ENCODE measurements around the gene SEZ6.
"Not testable (repeated sequence)": the region's sequence is repeated elsewhere in the genome, so short reads cannot be mapped to it uniquely, and the experiment has no call there.

SEZ6 gene

DNA sequence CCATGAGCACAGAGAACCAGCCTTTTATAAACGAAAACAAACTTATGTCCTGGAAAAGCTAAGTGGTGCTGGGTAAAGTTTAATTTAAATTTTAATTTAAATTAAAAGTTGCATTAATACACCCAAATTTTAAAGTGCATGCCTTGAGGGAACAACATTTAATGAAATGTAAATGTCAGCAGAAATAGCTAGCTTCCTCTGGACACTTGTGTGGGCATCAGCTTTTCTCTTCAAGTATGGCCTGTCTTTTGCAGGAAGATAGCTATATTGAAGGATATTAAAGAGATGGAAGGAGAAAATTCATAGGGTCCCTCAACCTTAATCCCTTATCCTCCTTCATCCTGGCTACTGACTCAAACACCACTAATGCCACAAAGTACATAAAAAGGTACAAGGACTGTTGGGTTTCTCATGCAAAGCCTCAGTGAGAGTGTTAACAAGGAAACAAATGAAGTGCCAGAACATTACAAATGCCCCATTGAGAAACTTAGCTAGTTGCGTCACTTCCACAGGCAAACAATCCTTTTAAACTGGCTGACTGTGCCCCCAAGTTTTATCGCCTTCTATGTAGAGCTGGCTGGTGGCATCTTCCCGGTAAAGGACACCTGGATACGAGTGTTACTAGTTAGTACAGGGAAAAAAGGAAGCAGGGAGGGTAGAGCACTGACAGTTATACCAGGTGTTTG is 68.6 kb downstream of the SEZ6 start:
- no peaks in the 10 kb centered on the region for H3K9me3 ChIP-seq (ENCODE audit: control insufficient read depth, insufficient read depth, low read length)
- no CpG with 5 or more reads among the region's 5 CpGs for WGBS (ENCODE audit: insufficient coverage, insufficient read length)
- H3K4me1 ChIP-seq (ENCODE audit: control insufficient read depth, insufficient read depth, low read length), result peaks cover 1% of the 10 kb centered on the region; the same call in 1 of the 2 replicates
- no peaks in the 10 kb centered on the region for H3K27me3 ChIP-seq (ENCODE audit: control insufficient read depth, insufficient read depth, low read length)
- H3K36me3 ChIP-seq (ENCODE audit: control insufficient read depth, insufficient read depth, low read length), result no peaks in the 10 kb centered on the region
- H3K27ac ChIP-seq (ENCODE audit: low read length), result no peak overlapping the region
- DNase-seq (ENCODE audit: low read depth, low spot score), result no peak
- H3K4me3 ChIP-seq (ENCODE audit: low read length), result no peak overlapping the region

DNA sequence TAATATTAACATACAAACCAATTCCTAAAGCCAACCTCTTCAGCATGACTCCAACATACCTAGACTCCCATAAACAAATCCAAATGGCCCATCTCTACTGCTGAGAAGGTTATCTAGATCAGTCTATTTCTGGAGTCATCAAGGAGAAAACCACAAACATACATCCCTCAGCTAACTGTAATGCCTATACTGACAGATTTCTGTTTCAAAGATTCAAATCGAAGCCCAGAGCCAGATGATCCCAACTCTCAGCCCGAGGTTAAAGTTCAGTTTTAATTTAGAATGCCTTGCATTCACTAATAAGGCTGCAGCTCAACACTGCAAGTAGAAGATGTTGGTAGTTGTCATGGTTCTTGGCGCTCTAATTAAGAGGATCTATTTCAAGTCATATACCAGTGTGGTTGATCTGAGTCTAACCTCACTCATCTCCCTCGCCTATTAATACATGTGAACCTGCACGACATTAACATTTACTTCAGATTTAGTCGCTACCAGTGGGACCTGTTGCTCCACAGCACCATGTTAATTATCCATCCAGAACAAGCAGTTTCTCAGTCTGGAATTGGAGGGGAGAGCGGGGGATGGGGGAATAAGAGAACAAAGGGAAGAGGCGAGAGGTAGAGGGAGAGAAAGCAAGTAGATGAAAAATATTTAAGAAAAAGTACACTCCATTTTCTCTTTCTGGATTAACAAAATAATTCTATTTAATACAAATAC is 69.9 kb downstream of the SEZ6 start:
- H3K27ac ChIP-seq (ENCODE audit: low read length), result no peak overlapping the region
- no peaks in the 10 kb centered on the region for H3K27me3 ChIP-seq (ENCODE audit: control insufficient read depth, insufficient read depth, low read length)
- DNase-seq (ENCODE audit: low read depth, low spot score), result no peak
- H3K4me1 ChIP-seq (ENCODE audit: control insufficient read depth, insufficient read depth, low read length), result peaks cover 1% of the 10 kb centered on the region; the same call in 1 of the 2 replicates
- H3K4me3 ChIP-seq (ENCODE audit: low read length), result no peak overlapping the region
- no CpG with 5 or more reads among the region's 8 CpGs for WGBS (ENCODE audit: insufficient coverage, insufficient read length)
- H3K9me3 ChIP-seq (ENCODE audit: control insufficient read depth, insufficient read depth, low read length), result no peaks in the 10 kb centered on the region
- H3K36me3 ChIP-seq (ENCODE audit: control insufficient read depth, insufficient read depth, low read length), result no peaks in the 10 kb centered on the region

DNA sequence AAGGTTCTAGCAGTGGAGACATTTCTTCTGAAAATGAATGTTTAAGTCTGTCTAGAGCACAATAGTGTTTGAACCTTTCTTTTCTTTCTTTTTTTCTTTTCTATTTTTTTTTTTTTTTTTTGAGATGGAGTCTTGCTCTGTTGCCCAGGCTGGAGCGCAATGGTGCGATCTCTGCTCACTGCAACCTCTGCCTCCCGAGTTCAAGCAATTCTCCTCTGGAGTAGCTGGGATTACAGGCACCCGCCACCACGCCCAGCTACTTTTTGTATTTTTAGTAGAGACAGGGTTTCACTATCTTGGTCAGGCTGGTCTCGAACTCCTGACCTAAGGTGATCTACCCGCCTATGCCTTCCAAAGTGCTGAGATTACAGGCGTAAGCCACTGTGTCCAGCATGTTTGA is 71.3 kb downstream of the SEZ6 start:
- H3K4me1 ChIP-seq (ENCODE audit: control insufficient read depth, insufficient read depth, low read length); H3K9me3 ChIP-seq (ENCODE audit: control insufficient read depth, insufficient read depth, low read length); DNase-seq (ENCODE audit: low read depth, low spot score); H3K36me3 ChIP-seq (ENCODE audit: control insufficient read depth, insufficient read depth, low read length); H3K4me3 ChIP-seq (ENCODE audit: low read length); H3K27me3 ChIP-seq (ENCODE audit: control insufficient read depth, insufficient read depth, low read length); H3K27ac ChIP-seq (ENCODE audit: low read length): not testable (repeated sequence)
- no CpG with 5 or more reads among the region's 8 CpGs for WGBS (ENCODE audit: insufficient coverage, insufficient read length)

DNA sequence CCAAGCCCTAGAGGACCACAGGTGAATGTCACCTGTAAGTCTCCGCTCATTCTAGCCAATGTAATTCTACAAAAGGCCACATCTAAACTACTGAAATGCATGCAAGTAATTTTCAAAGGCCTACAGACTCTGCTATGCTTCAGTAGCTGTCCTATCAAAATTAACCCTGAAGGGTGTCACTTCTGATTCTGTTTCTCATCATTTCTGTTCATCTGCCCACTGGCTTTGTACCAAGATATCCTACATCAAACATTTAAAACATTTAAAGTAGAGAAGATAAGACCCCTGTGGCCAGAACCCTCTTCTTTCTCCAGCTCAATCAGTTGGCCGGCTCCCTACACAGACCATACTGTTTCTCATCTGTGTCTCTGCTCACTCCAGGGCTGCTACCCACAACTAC is 76.0 kb downstream of the SEZ6 start:
- no peaks in the 10 kb centered on the region for H3K27me3 ChIP-seq (ENCODE audit: control insufficient read depth, insufficient read depth, low read length)
- H3K27ac ChIP-seq (ENCODE audit: low read length), result no peak overlapping the region
- no peaks in the 10 kb centered on the region for H3K9me3 ChIP-seq (ENCODE audit: control insufficient read depth, insufficient read depth, low read length)
- DNase-seq (ENCODE audit: low read depth, low spot score), result no peak
- no CpG with 5 or more reads among the region's 2 CpGs for WGBS (ENCODE audit: insufficient coverage, insufficient read length)
- no peaks in the 10 kb centered on the region for H3K36me3 ChIP-seq (ENCODE audit: control insufficient read depth, insufficient read depth, low read length)
- no peak overlapping the region for H3K4me3 ChIP-seq (ENCODE audit: low read length)
- H3K4me1 ChIP-seq (ENCODE audit: control insufficient read depth, insufficient read depth, low read length), result no peaks in the 10 kb centered on the region

DNA sequence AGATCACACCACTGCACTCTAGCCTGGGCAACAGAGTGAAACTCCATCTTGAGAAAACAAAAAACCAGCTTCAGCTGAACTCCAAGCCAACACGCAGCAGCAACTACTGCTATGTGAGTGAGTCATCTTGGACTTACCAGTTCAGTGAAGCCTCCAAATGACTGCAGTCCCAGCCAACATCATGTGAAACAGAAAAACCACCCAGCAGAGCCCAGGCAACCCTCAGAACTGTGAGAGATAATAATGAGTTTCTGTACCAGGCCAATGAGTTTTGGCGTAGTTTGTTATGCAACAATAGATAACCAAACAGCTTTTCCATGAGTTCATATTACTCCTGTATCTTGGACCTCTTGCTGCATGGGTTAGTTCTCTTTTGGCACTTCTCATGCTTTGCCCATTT is 77.8 kb downstream of the SEZ6 start:
- Histone ChIP-seq H3K4me3 (ENCODE audit: low read length) (no peak overlapping the region), H3K27ac (ENCODE audit: low read length) (no peak overlapping the region), H3K4me1 (ENCODE audit: control insufficient read depth, insufficient read depth, low read length) (no peaks in the 10 kb centered on the region), H3K9me3 (ENCODE audit: control insufficient read depth, insufficient read depth, low read length) (no peaks in the 10 kb centered on the region), H3K36me3 (ENCODE audit: control insufficient read depth, insufficient read depth, low read length) (peaks cover 7% of the 10 kb centered on the region), H3K27me3 (ENCODE audit: control insufficient read depth, insufficient read depth, low read length) (no peaks in the 10 kb centered on the region)
- WGBS (ENCODE audit: insufficient coverage, insufficient read length), result no CpG with 5 or more reads among the region's 2 CpGs
- DNase-seq (ENCODE audit: low read depth, low spot score), result no peak

DNA sequence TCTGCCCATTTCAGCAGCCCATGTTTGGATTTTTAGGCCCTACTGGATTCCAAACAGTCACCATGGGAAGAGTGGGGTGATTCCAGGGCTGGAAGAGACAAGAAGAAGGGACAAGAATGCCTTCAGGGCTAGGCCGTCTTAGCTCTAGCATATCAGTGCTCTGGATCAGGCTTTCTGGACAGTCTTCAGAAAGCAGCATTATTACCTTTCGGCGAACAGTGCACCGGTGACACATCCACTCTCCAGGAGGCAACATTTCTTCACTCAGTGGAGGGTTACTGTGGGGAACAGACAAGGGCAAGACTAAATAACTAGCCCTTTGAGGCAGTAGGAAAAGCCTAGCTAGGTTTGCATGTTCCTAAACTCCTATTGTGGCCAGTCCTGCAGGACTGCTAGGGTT is 79.0 kb downstream of the SEZ6 start:
- no peak overlapping the region for H3K4me3 ChIP-seq (ENCODE audit: low read length)
- no CpG with 5 or more reads among the region's 4 CpGs for WGBS (ENCODE audit: insufficient coverage, insufficient read length)
- H3K9me3 ChIP-seq (ENCODE audit: control insufficient read depth, insufficient read depth, low read length), result no peaks in the 10 kb centered on the region
- H3K36me3 ChIP-seq (ENCODE audit: control insufficient read depth, insufficient read depth, low read length), result peaks cover 7% of the 10 kb centered on the region
- no peak for DNase-seq (ENCODE audit: low read depth, low spot score)
- H3K27ac ChIP-seq (ENCODE audit: low read length), result no peak overlapping the region
- no peaks in the 10 kb centered on the region for H3K27me3 ChIP-seq (ENCODE audit: control insufficient read depth, insufficient read depth, low read length)
- H3K4me1 ChIP-seq (ENCODE audit: control insufficient read depth, insufficient read depth, low read length), result no peaks in the 10 kb centered on the region

DNA sequence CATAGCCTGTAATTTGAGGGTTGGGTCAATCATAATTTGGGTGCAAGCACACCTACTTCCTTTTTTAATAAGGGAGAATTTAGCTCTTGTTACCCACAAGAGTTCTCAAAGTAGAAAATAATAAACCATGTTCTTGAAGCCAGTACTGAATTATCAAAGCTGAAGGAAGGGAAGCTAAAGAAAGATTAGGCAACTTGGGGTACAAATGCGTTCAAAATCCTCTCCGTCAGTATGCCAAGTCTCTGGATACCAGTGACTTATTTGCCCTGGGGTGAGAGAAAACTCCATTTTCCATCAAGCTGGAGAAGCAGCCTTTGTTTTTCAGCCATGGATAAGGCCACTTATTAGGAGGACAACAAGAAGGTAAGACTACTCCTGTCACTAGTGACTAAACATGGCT is 79.5 kb downstream of the SEZ6 start:
- no peak for DNase-seq (ENCODE audit: low read depth, low spot score)
- Histone ChIP-seq H3K4me1 (ENCODE audit: control insufficient read depth, insufficient read depth, low read length) (no peaks in the 10 kb centered on the region), H3K27ac (ENCODE audit: low read length) (no peak overlapping the region), H3K9me3 (ENCODE audit: control insufficient read depth, insufficient read depth, low read length) (no peaks in the 10 kb centered on the region), H3K27me3 (ENCODE audit: control insufficient read depth, insufficient read depth, low read length) (no peaks in the 10 kb centered on the region), H3K4me3 (ENCODE audit: low read length) (no peak overlapping the region), H3K36me3 (ENCODE audit: control insufficient read depth, insufficient read depth, low read length) (peaks cover 11% of the 10 kb centered on the region)
- no CpG with 5 or more reads among the region's 2 CpGs for WGBS (ENCODE audit: insufficient coverage, insufficient read length)

DNA sequence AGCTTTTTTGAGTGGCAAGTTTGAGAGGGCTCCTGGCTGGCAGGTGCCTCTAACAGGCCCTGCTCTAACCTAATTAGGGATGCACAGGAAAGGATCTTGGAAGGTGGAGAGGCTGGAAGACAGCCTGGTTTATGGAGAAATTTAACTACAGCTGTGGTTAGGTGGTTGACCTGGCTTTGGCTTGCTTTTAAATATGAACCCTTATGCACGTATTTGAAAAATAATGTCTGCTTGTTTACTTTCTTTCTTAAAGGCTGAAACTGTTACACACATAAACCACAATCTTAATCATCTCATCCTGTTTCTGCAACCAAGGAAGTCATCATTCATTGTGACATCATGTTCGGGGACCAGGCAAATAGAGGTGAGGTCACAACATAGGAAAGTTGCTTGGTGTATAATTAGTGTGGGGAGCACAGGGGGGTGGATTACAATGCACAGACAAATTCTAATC is 79.9 kb downstream of the SEZ6 start:
- H3K9me3 ChIP-seq (ENCODE audit: control insufficient read depth, insufficient read depth, low read length), result no peaks in the 10 kb centered on the region
- no peaks in the 10 kb centered on the region for H3K27me3 ChIP-seq (ENCODE audit: control insufficient read depth, insufficient read depth, low read length)
- H3K36me3 ChIP-seq (ENCODE audit: control insufficient read depth, insufficient read depth, low read length), result peaks cover 12% of the 10 kb centered on the region
- H3K4me3 ChIP-seq (ENCODE audit: low read length), result no peak overlapping the region
- H3K27ac ChIP-seq (ENCODE audit: low read length), result no peak overlapping the region
- no peaks in the 10 kb centered on the region for H3K4me1 ChIP-seq (ENCODE audit: control insufficient read depth, insufficient read depth, low read length)
- no peak for DNase-seq (ENCODE audit: low read depth, low spot score)
- no CpG with 5 or more reads among the region's 2 CpGs for WGBS (ENCODE audit: insufficient coverage, insufficient read length)

DNA sequence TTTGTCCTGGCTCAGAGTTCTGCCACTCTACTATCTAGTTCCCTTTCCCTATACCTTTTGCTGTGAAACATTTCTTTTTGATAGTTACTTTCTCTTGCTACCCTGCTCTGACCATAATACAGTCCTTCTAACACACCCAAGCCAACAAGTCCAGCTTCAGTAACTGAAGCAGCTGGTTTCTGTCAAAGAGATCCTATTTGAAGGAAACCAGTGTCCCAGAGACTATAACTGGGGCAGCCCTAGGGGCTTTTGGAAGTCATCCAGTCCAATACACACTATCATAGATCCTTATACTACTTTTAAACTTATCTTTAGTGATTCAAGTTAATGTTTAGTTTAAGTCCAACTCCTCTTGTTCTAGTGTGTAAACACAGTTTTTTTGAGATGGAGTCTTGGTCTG is 85.6 kb downstream of the SEZ6 start:
- Histone ChIP-seq H3K27ac (ENCODE audit: low read length) (no peak overlapping the region), H3K27me3 (ENCODE audit: control insufficient read depth, insufficient read depth, low read length) (no peaks in the 10 kb centered on the region)
- DNase-seq (ENCODE audit: low read depth, low spot score), result no peak

DNA sequence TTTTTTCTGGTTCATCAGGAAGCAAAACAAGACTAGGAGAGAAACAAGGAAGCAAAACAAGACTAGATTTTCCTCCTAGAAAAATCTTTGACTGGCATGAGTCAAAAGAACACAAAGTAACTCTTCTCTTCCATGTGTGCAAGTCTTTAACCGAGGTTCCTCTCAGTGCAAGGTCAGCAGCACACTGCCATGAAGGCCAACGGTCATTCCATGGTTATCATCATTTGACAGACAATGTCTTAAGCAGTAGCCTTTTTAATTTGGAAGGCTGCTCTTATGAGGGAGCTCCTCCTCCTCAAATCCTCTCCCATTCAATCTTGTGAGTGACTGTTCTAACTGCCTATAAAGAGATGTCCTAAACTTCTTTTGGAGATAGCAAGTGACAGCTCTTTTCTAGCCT is 87.5 kb downstream of the SEZ6 start:
- Histone ChIP-seq H3K27ac (ENCODE audit: low read length) (no peak overlapping the region), H3K9me3 (ENCODE audit: control insufficient read depth, insufficient read depth, low read length) (no peaks in the 10 kb centered on the region), H3K36me3 (ENCODE audit: control insufficient read depth, insufficient read depth, low read length) (peaks cover 44% of the 10 kb centered on the region), H3K4me3 (ENCODE audit: low read length) (no peak overlapping the region), H3K27me3 (ENCODE audit: control insufficient read depth, insufficient read depth, low read length) (no peaks in the 10 kb centered on the region), H3K4me1 (ENCODE audit: control insufficient read depth, insufficient read depth, low read length) (no peaks in the 10 kb centered on the region)
- no CpG with 5 or more reads among the region's 2 CpGs for WGBS (ENCODE audit: insufficient coverage, insufficient read length)
- DNase-seq (ENCODE audit: low read depth, low spot score), result no peak

More for the DNA sequence above, 85.6 kb downstream of the SEZ6 start:
- Histone ChIP-seq H3K9me3 (ENCODE audit: control insufficient read depth, insufficient read depth, low read length) (no peaks in the 10 kb centered on the region), H3K4me3 (ENCODE audit: low read length) (no peak overlapping the region), H3K4me1 (ENCODE audit: control insufficient read depth, insufficient read depth, low read length) (no peaks in the 10 kb centered on the region), H3K36me3 (ENCODE audit: control insufficient read depth, insufficient read depth, low read length) (peaks cover 38% of the 10 kb centered on the region)

DNA sequence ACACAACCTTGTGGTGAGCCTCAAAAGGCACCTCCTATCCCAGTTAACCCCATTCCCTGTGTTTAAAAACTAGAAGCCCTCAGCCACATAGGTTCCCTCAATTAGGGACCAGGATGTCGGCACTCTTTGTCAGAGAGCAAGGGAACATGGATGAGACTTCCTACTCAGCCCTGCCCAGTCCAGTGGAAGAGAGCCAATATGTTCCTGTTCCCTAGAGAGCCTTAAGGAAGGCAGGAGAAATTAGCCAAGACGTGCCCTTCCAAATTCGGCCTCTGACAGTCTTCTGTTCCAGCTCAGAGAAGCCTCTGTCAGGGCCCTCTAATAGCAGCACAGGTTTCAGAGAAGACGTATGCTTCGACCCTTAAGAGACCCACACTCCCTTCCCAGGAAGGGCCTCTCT is 88.4 kb downstream of the SEZ6 start:
- Histone ChIP-seq H3K27me3 (ENCODE audit: control insufficient read depth, insufficient read depth, low read length) (no peaks in the 10 kb centered on the region), H3K36me3 (ENCODE audit: control insufficient read depth, insufficient read depth, low read length) (peaks cover 52% of the 10 kb centered on the region), H3K27ac (ENCODE audit: low read length) (no peak overlapping the region), H3K4me3 (ENCODE audit: low read length) (no peak overlapping the region), H3K4me1 (ENCODE audit: control insufficient read depth, insufficient read depth, low read length) (no peaks in the 10 kb centered on the region), H3K9me3 (ENCODE audit: control insufficient read depth, insufficient read depth, low read length) (no peaks in the 10 kb centered on the region)
- WGBS (ENCODE audit: insufficient coverage, insufficient read length), result no CpG with 5 or more reads among the region's 5 CpGs
- DNase-seq (ENCODE audit: low read depth, low spot score), result no peak
